CD4-positive, alpha-beta T cell treated with Interleukin-6 for 4 hours (primary cell): ENCODE measurements around the gene INHBB.

Experiments used
- DNase-seq: peaks from one replicate; pipeline ENCODE4 v3.0.0-alpha.2; 2020; ENCODE audit warnings: mixed read lengths

INHBB gene

GRCh38 chr2:120399889-120400240 is 53.9 kb downstream of the INHBB start:
- DNase-seq = no peak

DNA sequence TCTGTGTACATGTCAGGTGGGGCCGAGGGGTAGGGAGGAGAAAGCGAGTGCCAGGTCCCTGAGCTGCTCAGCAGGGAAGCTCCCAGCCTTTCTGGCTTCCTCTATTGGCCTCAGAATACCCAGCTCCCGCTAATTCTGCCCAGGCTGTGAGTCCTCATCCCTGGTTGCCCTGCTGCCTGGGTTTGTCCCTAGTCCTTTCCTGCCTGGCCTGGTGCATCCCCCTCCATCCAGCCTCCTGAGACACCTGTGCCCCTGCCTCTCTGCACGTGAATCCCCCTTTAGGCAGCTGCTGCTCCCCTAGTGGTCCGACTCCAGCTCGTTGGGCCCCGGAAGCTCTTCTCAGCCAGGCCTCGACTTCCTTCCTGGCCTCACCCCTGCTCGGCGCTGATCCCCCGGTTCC is 54.6 kb downstream of the INHBB start:
- DNase-seq = no peak
